Left ventricle myocardium inferior (tissue), 1 donor: ENCODE measurements around the gene CLTCL1. TPM values are rescaled to one million over a fixed set of nuclear protein-coding genes. Genes with fewer than 3 reads are reported as not detected.

Experiments used
- DNase-seq: peaks from one replicate; pipeline ENCODE4 v3.0.0-alpha.2; 2020
- H3K27ac ChIP-seq: fragments of 200-600 bp; replicated peaks from 2 replicates; pipeline ENCODE4 v1.8.0; 2021
- H3K27me3 ChIP-seq: fragments of 200-600 bp; 2 replicates; pipeline ENCODE4 v1.8.0; 2021; ENCODE audit warnings: low read depth
- H3K36me3 ChIP-seq: fragments of 200-600 bp; 2 replicates; pipeline ENCODE4 v1.8.0; 2021
- H3K4me1 ChIP-seq: fragments of 200-600 bp; 2 replicates; pipeline ENCODE4 v1.8.0; 2021
- H3K4me3 ChIP-seq: fragments of 200-600 bp; 2 replicates; pipeline ENCODE4 v1.8.0; 2021; ENCODE audit warnings: mild to moderate bottlenecking, moderate library complexity
- H3K9me3 ChIP-seq: fragments of 200-600 bp; replicated peaks from 2 replicates; pipeline ENCODE4 v1.8.0; 2021
- CTCF ChIP-seq: fragments of 200-600 bp; IDR thresholded peaks from 2 replicates; pipeline ENCODE4 v1.8.0; 2021; ENCODE audit warnings: antibody characterized with exemption, mild to moderate bottlenecking, borderline replicate concordance
- intact Hi-C: fragments of 100-400 bp; cut with micrococcal nuclease; formaldehyde crosslinking; loops from one replicate; pipeline ENCODE4 v1.11.0; 2022
- total RNA-seq: library from RNA; stranded (reverse); fragmentation: NEBNext Ultra II Directional; extraction: Animal tissue kit (Norgen Biotek cat#: 25700); gene quantifications from one replicate; pipeline ENCODE4 v1.2.1, GENCODE V29; 2021
- donor health status: DM: no; HTN: yes; CAD: no; lungs with severe emphysema.

CLTCL1 gene
- total RNA-seq, 1 donor from 2014 or later: 9.4 TPM

- Histone ChIP-seq H3K27ac (no peak overlapping the region), H3K4me1 (no peaks in the 10 kb centered on the region), H3K27me3 (no peaks in the 10 kb centered on the region), H3K36me3 (peaks cover 13% of the 10 kb centered on the region), H3K9me3 (no peaks in the 10 kb centered on the region), H3K4me3 (no peak overlapping the region)
- no peak for TF ChIP-seq CTCF
- intact Hi-C loops: no loop called here
- no peak for DNase-seq
Observed at GRCh38 chr22:19201869-19202798, 89.4 kb downstream of the CLTCL1 start.

DNA sequence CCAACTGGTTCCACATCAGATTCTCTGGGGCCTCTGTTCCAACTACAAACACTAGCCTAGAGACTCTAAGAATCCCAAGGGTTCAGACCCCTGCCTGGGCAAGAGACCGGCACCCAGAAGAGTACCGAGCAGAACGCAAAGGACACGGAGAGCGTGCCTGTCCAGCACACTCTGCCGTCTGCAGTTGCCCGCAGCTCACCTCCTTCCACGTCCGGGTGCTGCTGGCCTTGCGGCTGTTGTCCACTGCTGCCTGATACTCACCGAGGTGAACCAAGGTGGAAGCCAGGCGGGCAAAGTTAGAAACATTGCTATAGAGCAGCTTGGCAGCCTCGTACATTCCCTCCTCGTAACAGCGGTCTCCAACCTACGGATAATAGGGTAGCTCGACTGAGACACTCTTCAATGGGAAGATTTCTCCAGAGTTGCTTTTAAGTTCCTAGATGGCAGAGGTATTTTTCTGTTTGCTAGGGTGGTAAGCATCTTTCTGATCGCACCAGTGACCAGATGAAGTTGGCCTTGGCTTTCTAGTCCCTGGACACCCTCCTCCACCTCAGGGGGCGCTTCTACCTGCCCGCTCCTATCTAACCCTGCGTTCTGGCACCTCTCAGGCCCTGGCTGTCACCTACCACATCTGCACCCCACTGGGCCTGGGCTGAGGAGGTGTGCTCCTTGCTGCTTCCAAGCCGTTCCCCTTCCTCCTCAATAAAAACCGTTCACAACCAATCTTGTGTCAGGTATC is 90.2 kb downstream of the CLTCL1 start:
- Histone ChIP-seq H3K27ac (no peak overlapping the region), H3K27me3 (no peaks in the 10 kb centered on the region), H3K9me3 (no peaks in the 10 kb centered on the region), H3K4me3 (no peak overlapping the region), H3K4me1 (no peaks in the 10 kb centered on the region), H3K36me3 (peaks cover 21% of the 10 kb centered on the region)
- DNase-seq: no peak
- intact Hi-C loops: no loop called here
- no peak for TF ChIP-seq CTCF

DNA sequence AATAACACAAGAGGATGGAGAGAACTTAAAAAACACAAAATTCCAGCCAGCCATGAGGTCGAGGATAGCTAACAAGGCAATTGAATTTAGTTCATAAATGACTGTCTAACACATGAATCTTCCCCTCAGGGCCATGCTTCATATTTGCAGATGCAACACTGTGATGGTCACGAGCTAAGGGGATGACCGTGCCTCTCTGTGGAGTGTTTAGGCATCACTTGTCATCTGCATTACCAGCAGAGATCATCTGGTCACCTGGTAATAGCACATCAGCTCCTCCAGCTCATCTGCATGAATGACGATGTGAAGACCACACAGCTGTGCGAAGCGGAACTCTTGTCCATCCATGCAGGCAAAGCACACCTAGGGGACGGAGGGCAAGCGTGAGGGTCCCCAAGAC is 92.0 kb downstream of the CLTCL1 start:
- TF ChIP-seq CTCF: no peak
- H3K4me1 ChIP-seq: no peaks in the 10 kb centered on the region
- H3K27me3 ChIP-seq: no peaks in the 10 kb centered on the region
- no peak for DNase-seq
- intact Hi-C loops: no loop called here
- no peak overlapping the region for H3K27ac ChIP-seq
- no peaks in the 10 kb centered on the region for H3K9me3 ChIP-seq
- no peak overlapping the region for H3K4me3 ChIP-seq
- H3K36me3 ChIP-seq: peaks cover 36% of the 10 kb centered on the region

GRCh38 chr22:19197997-19198865 is 93.3 kb downstream of the CLTCL1 start:
- Histone ChIP-seq H3K4me3 (no peak overlapping the region), H3K9me3 (no peaks in the 10 kb centered on the region), H3K36me3 (peaks cover 46% of the 10 kb centered on the region), H3K27ac (no peak overlapping the region), H3K4me1 (no peaks in the 10 kb centered on the region), H3K27me3 (no peaks in the 10 kb centered on the region)
- no peak for DNase-seq
- intact Hi-C loops: no loop called here
- TF ChIP-seq CTCF: no peak
